GM23338 (cell line): ENCODE data around the gene MTCL1.

Experiments
- EZH2 ChIP-seq: fragments of 200-600 bp; sonication (generic); IDR thresholded peaks from one replicate; pipeline ENCODE4 v1.8.0; 2017; ENCODE audit warnings: antibody characterized with exemption, mild to moderate bottlenecking, low read depth; ENCODE audit not compliant: unreplicated experiment
- EZH2phosphoT487 ChIP-seq: fragments of 200-600 bp; sonication (generic); IDR thresholded peaks from one replicate; pipeline ENCODE4 v1.8.1; 2018; ENCODE audit warnings: antibody characterized with exemption; ENCODE audit not compliant: unreplicated experiment
- ZNF114 ChIP-seq: fragments of 250-450 bp; sonication (Bioruptor Pico); IDR thresholded peaks from 2 replicates; pipeline ENCODE4 v1.5.0; 2020; ENCODE audit warnings: mild to moderate bottlenecking, moderate library complexity
- TF ChIP-seq, protein P1 (sequence below), 2 experiments: fragments of 200-600 bp in 1 of 2; sonication (generic) in 1 of 2; conservative IDR thresholded peaks; 2 replicates each; pipeline versions ENCODE4 v1.5.1 to v1.6.1; 2016 to 2017; ENCODE audit warnings: antibody characterized with exemption in 2 of 2, low read depth in 2 of 2, mild to moderate bottlenecking in 2 of 2, moderate library complexity in 1 of 2
- TF ChIP-seq, protein P2 (sequence below): IDR thresholded peaks from one replicate; pipeline ENCODE4 v1.6.1; 2018; ENCODE audit warnings: antibody characterized with exemption; ENCODE audit not compliant: unreplicated experiment
- TF ChIP-seq, protein P3 (sequence below): IDR thresholded peaks from 2 replicates; pipeline ENCODE4 v1.6.1; 2016; ENCODE audit warnings: antibody characterized with exemption

DNA sequence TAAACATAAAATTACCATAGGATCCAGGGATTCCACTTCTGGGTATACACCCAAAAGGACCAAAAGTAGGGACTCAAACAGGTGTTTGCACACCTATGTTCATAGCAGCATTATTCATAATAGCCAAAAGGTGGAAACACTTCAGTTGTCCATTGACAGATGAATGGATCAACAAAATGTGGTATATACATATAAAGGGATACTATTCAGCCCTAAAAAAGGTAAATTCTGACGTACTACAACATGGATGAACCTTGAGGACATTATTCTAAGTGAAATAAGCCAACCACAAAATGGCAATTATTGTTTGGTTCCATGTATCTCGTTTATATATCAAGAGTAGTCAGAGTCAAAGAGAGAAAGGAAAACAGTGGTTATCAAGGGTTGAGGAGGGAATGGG lies 128.1 kb downstream of the MTCL1 start:
- TF ChIP-seq ZNF114 (CRISPR knock-in tag), result no peak
- TF ChIP-seq, protein P1, sequence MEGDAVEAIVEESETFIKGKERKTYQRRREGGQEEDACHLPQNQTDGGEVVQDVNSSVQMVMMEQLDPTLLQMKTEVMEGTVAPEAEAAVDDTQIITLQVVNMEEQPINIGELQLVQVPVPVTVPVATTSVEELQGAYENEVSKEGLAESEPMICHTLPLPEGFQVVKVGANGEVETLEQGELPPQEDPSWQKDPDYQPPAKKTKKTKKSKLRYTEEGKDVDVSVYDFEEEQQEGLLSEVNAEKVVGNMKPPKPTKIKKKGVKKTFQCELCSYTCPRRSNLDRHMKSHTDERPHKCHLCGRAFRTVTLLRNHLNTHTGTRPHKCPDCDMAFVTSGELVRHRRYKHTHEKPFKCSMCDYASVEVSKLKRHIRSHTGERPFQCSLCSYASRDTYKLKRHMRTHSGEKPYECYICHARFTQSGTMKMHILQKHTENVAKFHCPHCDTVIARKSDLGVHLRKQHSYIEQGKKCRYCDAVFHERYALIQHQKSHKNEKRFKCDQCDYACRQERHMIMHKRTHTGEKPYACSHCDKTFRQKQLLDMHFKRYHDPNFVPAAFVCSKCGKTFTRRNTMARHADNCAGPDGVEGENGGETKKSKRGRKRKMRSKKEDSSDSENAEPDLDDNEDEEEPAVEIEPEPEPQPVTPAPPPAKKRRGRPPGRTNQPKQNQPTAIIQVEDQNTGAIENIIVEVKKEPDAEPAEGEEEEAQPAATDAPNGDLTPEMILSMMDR (conservative IDR thresholded peaks at IDR 0.05; ENCODE audit: low read depth in 2 of 2), result no peak
- TF ChIP-seq, protein P2, sequence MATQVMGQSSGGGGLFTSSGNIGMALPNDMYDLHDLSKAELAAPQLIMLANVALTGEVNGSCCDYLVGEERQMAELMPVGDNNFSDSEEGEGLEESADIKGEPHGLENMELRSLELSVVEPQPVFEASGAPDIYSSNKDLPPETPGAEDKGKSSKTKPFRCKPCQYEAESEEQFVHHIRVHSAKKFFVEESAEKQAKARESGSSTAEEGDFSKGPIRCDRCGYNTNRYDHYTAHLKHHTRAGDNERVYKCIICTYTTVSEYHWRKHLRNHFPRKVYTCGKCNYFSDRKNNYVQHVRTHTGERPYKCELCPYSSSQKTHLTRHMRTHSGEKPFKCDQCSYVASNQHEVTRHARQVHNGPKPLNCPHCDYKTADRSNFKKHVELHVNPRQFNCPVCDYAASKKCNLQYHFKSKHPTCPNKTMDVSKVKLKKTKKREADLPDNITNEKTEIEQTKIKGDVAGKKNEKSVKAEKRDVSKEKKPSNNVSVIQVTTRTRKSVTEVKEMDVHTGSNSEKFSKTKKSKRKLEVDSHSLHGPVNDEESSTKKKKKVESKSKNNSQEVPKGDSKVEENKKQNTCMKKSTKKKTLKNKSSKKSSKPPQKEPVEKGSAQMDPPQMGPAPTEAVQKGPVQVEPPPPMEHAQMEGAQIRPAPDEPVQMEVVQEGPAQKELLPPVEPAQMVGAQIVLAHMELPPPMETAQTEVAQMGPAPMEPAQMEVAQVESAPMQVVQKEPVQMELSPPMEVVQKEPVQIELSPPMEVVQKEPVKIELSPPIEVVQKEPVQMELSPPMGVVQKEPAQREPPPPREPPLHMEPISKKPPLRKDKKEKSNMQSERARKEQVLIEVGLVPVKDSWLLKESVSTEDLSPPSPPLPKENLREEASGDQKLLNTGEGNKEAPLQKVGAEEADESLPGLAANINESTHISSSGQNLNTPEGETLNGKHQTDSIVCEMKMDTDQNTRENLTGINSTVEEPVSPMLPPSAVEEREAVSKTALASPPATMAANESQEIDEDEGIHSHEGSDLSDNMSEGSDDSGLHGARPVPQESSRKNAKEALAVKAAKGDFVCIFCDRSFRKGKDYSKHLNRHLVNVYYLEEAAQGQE, result no peak
- TF ChIP-seq EZH2, result no peak
- TF ChIP-seq EZH2phosphoT487, result no peak
- TF ChIP-seq, protein P3, sequence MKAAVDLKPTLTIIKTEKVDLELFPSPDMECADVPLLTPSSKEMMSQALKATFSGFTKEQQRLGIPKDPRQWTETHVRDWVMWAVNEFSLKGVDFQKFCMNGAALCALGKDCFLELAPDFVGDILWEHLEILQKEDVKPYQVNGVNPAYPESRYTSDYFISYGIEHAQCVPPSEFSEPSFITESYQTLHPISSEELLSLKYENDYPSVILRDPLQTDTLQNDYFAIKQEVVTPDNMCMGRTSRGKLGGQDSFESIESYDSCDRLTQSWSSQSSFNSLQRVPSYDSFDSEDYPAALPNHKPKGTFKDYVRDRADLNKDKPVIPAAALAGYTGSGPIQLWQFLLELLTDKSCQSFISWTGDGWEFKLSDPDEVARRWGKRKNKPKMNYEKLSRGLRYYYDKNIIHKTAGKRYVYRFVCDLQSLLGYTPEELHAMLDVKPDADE, result no peak
